ENCODE data around the gene STUB1.

- TF ChIP-seq EP300 (IDR thresholded peaks at IDR 0.05): no peak
- no peak for TF ChIP-seq CTCF (IDR thresholded peaks at IDR 0.05)
- TF ChIP-seq POLR2A (IDR thresholded peaks at IDR 0.05): no peak
- no peak for TF ChIP-seq POLR2AphosphoS5 (IDR thresholded peaks at IDR 0.05)
Observed at GRCh38 chr16:725463-726187, 45.4 kb downstream of the STUB1 start.

Measured in stomach (tissue), 4 donors.